OCI-LY1 (cell line): Measurements from ENCODE around the gene MYO9A.

Experiments
- H2AFZ ChIP-seq: fragments of 200-600 bp; sonication (generic), shearing (Covaris generic); 2 replicates; pipeline ENCODE4 v1.6.0; 2014; ENCODE audit warnings: antibody characterized with exemption, mild to moderate bottlenecking, low read length
- H3F3A ChIP-seq: fragments of 200-600 bp; sonication (generic), shearing (Covaris generic); 2 replicates; pipeline ENCODE4 v1.6.0; 2014; ENCODE audit warnings: mild to moderate bottlenecking, antibody characterized with exemption, low read length, moderate library complexity; ENCODE audit not compliant: insufficient read depth
- H3K27ac ChIP-seq: fragments of 200-600 bp; sonication (generic); 2 replicates; pipeline ENCODE4 v1.5.1; 2014; ENCODE audit warnings: low read length, mixed run types, mild to moderate bottlenecking, low read depth; ENCODE audit not compliant: poor library complexity, severe bottlenecking
- H3K27me3 ChIP-seq: fragments of 200-600 bp; sonication (generic); 2 replicates; pipeline ENCODE4 v1.6.0; 2014; ENCODE audit warnings: antibody characterized with exemption, mild to moderate bottlenecking, low read length, moderate library complexity; ENCODE audit not compliant: insufficient read depth
- H3K36me3 ChIP-seq: fragments of 200-600 bp; sonication (generic); 2 replicates; pipeline ENCODE4 v1.6.1; 2014; ENCODE audit warnings: mild to moderate bottlenecking, antibody characterized with exemption, low read length, moderate library complexity, mixed read lengths; ENCODE audit not compliant: insufficient read depth
- H3K4me1 ChIP-seq: fragments of 200-600 bp; sonication (generic); 2 replicates; pipeline ENCODE4 v1.5.1; 2014; ENCODE audit warnings: mild to moderate bottlenecking, low read length, moderate library complexity; ENCODE audit not compliant: insufficient read depth, severe bottlenecking
- H3K4me2 ChIP-seq: fragments of 200-600 bp; sonication (generic), shearing (Covaris generic); 2 replicates; pipeline ENCODE4 v1.6.1; 2014; ENCODE audit warnings: low read length
- H3K4me3 ChIP-seq: fragments of 200-600 bp; sonication (generic); 2 replicates; pipeline ENCODE4 v1.5.1; 2014; ENCODE audit warnings: low read length, low read depth, mild to moderate bottlenecking, mixed read lengths; ENCODE audit not compliant: poor library complexity, severe bottlenecking
- H3K79me2 ChIP-seq: fragments of 200-600 bp; shearing (Covaris generic); 2 replicates; pipeline ENCODE4 v1.6.1; 2016; ENCODE audit warnings: mixed run types, low read length, mixed read lengths; ENCODE audit not compliant: insufficient read depth
- H3K9ac ChIP-seq: fragments of 200-600 bp; sonication (generic), shearing (Covaris generic); 2 replicates; pipeline ENCODE4 v1.6.1; 2014; ENCODE audit warnings: mild to moderate bottlenecking, low read length, mixed read lengths
- H3K9me2 ChIP-seq: fragments of 200-600 bp; sonication (generic), shearing (Covaris generic); 2 replicates; pipeline ENCODE4 v1.6.1; 2014; ENCODE audit warnings: low read depth, mild to moderate bottlenecking, low read length, mixed read lengths
- H3K9me3 ChIP-seq: fragments of 200-600 bp; shearing (Covaris generic); 2 replicates; pipeline ENCODE4 v1.6.1; 2014; ENCODE audit warnings: low read length, mixed read lengths
- H4K20me1 ChIP-seq: fragments of 200-600 bp; sonication (generic), shearing (Covaris generic); 2 replicates; pipeline ENCODE4 v1.6.0; 2016; ENCODE audit warnings: mild to moderate bottlenecking, low read length; ENCODE audit not compliant: insufficient read depth
- CTCF ChIP-seq: fragments of 200-600 bp; sonication (generic), shearing (Covaris generic); IDR thresholded peaks from 2 replicates; pipeline ENCODE4 v1.5.1; 2017; ENCODE audit warnings: mild to moderate bottlenecking, antibody characterized with exemption, low read length, moderate library complexity, mixed read lengths
- EZH2 ChIP-seq: fragments of 200-600 bp; sonication (generic), shearing (Covaris generic); IDR thresholded peaks from 2 replicates; pipeline ENCODE4 v1.8.0; 2017; ENCODE audit warnings: borderline replicate concordance, mixed run types, mild to moderate bottlenecking, antibody characterized with exemption, low read length, moderate library complexity, mixed read lengths

Gene MYO9A

GRCh38 chr15:71813723-71814470, 304.1 kb downstream of the MYO9A start:
- Histone ChIP-seq H3K79me2 (no peaks in the 10 kb centered on the region), H3K4me1 (no peaks in the 10 kb centered on the region), H2AFZ (no peak overlapping the region), H3K36me3 (no peaks in the 10 kb centered on the region), H3K9me2 (no peaks in the 10 kb centered on the region), H3K27ac (no peak overlapping the region), H3F3A (no peaks in the 10 kb centered on the region), H3K9ac (no peak overlapping the region), H4K20me1 (no peaks in the 10 kb centered on the region), H3K27me3 (no peaks in the 10 kb centered on the region), H3K9me3 (no peaks in the 10 kb centered on the region), H3K4me2 (no peak overlapping the region), H3K4me3 (no peak overlapping the region)
- TF ChIP-seq EZH2 (no peak), CTCF (no peak)

- TF ChIP-seq CTCF (no peak), EZH2 (no peak)
- Histone ChIP-seq H3K36me3 (no peaks in the 10 kb centered on the region), H3K4me2 (no peak overlapping the region), H3K9me2 (no peaks in the 10 kb centered on the region), H3K9ac (no peak overlapping the region), H3K79me2 (no peaks in the 10 kb centered on the region), H3K4me1 (no peaks in the 10 kb centered on the region), H3K27ac (no peak overlapping the region), H4K20me1 (no peaks in the 10 kb centered on the region), H2AFZ (no peak overlapping the region), H3K27me3 (no peaks in the 10 kb centered on the region), H3K9me3 (no peaks in the 10 kb centered on the region), H3F3A (no peaks in the 10 kb centered on the region), H3K4me3 (no peak overlapping the region)
Measured at GRCh38 chr15:71812966-71813722, 304.8 kb downstream of the MYO9A start.

GRCh38 chr15:71811752-71812735, 305.9 kb downstream of the MYO9A start:
- no peak overlapping the region for H3K27ac ChIP-seq
- H3K36me3 ChIP-seq, result no peaks in the 10 kb centered on the region
- no peak overlapping the region for H3K9ac ChIP-seq
- no peaks in the 10 kb centered on the region for H3K9me3 ChIP-seq
- no peaks in the 10 kb centered on the region for H3K79me2 ChIP-seq
- H3K4me2 ChIP-seq, result no peak overlapping the region
- no peak overlapping the region for H2AFZ ChIP-seq
- no peaks in the 10 kb centered on the region for H3K9me2 ChIP-seq
- no peaks in the 10 kb centered on the region for H3F3A ChIP-seq
- no peak overlapping the region for H3K4me3 ChIP-seq
- no peaks in the 10 kb centered on the region for H3K4me1 ChIP-seq
- no peaks in the 10 kb centered on the region for H3K27me3 ChIP-seq
- no peak for TF ChIP-seq EZH2
- TF ChIP-seq CTCF, result no peak
- H4K20me1 ChIP-seq, result no peaks in the 10 kb centered on the region
